HepG2 (cell line): Measurements from ENCODE around the gene ELN. TPM values are rescaled to one million over a fixed set of nuclear protein-coding genes. Genes with fewer than 3 reads are reported as not detected.

Experiments used
- CCDC6 ChIP-seq: sonication (generic); formaldehyde crosslinking; IDR thresholded peaks from 2 replicates; pipeline ENCODE4 v1.8.1; 2022; ENCODE audit warnings: mild to moderate bottlenecking, missing genetic modification reagents, moderate library complexity
- SP140L ChIP-seq: sonication (generic); formaldehyde crosslinking; IDR thresholded peaks from 2 replicates; pipeline ENCODE4 v1.4.0; 2020; ENCODE audit warnings: missing genetic modification reagents, borderline replicate concordance
- ZBTB38 ChIP-seq: sonication (generic); formaldehyde crosslinking; IDR thresholded peaks from 2 replicates; pipeline ENCODE4 v1.5.1; 2020; ENCODE audit warnings: mild to moderate bottlenecking, missing genetic modification reagents
- ZFP91 ChIP-seq: sonication (generic); formaldehyde crosslinking; IDR thresholded peaks from 2 replicates; pipeline ENCODE4 v1.9.0; 2022; ENCODE audit warnings: missing genetic modification reagents, mild to moderate bottlenecking, borderline replicate concordance
- ZNF674 ChIP-seq: sonication (generic); formaldehyde crosslinking; IDR thresholded peaks from 2 replicates; pipeline ENCODE4 v1.5.0; 2020; ENCODE audit warnings: low read depth, mild to moderate bottlenecking, missing genetic modification reagents
- polyA plus RNA-seq, 8 experiments: library from polyadenylated mRNA; depleted of rRNA in 3 of 8; stranded (reverse) in 7 of 8; unstranded in 1 of 8; fragments of >200 nt; fragmentation: Illumina TruSeq in 4 of 8; extraction: Trizol in 4 of 8; gene quantifications; 2 replicates each; pipeline versions ENCODE4 v1.2.1 to v1.2.3, GENCODE V29; 2011 to 2016; ENCODE audit warnings: low read depth in 4 of 8, missing spikeins in 1 of 8, mixed read lengths in 1 of 8; ENCODE audit not compliant: insufficient read depth in 1 of 8
- total RNA-seq, 5 experiments: library from RNA; depleted of rRNA; stranded (reverse); fragments of >200 nt; fragmentation: Illumina TruSeq; extraction: Trizol; gene quantifications; 2 replicates each; pipeline ENCODE4 v1.2.3, GENCODE V29; 2016; ENCODE audit warnings: low read depth in 1 of 5
- TF ChIP-seq, protein P1 (sequence below): sonication (generic); formaldehyde crosslinking; IDR thresholded peaks from 2 replicates; pipeline ENCODE4 v1.5.0; 2020; ENCODE audit warnings: mild to moderate bottlenecking, missing genetic modification reagents, moderate library complexity

Gene ELN
- total and polyA plus RNA-seq, 2 of the 13 experiments (the other 11 are each of a cell fraction or from before 2014, with no cell fraction given): 0.15 to 0.37 TPM

DNA sequence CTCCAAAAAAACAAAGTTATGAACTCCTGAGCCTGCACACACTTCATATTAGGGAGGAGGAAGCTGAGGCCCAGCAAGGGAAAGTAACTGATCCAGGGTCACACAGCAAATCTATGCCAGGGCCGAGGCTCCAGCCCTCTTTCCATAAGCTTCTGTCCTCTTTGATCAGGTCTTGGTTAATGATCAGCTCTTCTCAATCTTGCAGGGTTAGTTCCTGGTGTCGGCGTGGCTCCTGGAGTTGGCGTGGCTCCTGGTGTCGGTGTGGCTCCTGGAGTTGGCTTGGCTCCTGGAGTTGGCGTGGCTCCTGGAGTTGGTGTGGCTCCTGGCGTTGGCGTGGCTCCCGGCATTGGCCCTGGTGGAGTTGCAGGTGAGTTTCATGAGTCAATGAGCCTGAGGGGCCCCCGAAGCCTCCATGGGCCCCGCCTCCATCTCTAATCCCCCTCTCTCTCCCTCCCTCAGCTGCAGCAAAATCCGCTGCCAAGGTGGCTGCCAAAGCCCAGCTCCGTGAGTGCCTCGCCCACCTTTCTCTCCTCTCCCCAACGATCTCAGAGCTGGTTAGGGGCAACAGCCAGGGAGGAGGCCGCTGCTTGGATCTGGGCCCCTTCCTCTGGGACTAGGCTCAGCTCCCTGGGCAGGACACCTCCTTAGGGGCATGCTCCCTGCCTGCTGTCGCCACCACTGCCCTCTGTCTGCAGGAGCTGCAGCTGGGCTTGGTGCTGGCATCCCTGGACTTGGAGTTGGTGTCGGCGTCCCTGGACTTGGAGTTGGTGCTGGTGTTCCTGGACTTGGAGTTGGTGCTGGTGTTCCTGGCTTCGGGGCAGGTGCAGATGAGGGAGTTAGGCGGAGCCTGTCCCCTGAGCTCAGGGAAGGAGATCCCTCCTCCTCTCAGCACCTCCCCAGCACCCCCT lies 32.0 kb downstream of the ELN start (continued):
- TF ChIP-seq ZFP91 (CRISPR knock-in tag): peak; percentile 32; the same call in 1 of the 2 replicates
- 0 out of 2 replicates have a peak, but pooled peaks have one; percentile 13 for TF ChIP-seq ZBTB38 (CRISPR knock-in tag)
- TF ChIP-seq ZNF674 (CRISPR knock-in tag): no peak
- peak; percentile 62; the same call in 1 of the 2 replicates for TF ChIP-seq CCDC6
- TF ChIP-seq, protein P1, sequence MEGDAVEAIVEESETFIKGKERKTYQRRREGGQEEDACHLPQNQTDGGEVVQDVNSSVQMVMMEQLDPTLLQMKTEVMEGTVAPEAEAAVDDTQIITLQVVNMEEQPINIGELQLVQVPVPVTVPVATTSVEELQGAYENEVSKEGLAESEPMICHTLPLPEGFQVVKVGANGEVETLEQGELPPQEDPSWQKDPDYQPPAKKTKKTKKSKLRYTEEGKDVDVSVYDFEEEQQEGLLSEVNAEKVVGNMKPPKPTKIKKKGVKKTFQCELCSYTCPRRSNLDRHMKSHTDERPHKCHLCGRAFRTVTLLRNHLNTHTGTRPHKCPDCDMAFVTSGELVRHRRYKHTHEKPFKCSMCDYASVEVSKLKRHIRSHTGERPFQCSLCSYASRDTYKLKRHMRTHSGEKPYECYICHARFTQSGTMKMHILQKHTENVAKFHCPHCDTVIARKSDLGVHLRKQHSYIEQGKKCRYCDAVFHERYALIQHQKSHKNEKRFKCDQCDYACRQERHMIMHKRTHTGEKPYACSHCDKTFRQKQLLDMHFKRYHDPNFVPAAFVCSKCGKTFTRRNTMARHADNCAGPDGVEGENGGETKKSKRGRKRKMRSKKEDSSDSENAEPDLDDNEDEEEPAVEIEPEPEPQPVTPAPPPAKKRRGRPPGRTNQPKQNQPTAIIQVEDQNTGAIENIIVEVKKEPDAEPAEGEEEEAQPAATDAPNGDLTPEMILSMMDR (CRISPR knock-in tag): peak; percentile 44
- TF ChIP-seq SP140L (CRISPR knock-in tag): no peak
